Sigmoid colon (tissue), 4 donors: ENCODE data around the gene ITPR1.

Source experiments
- CTCF ChIP-seq, 4 experiments: fragments of 450-650 bp in 3 of 4; fragments of 200-600 bp in 1 of 4; IDR thresholded peaks; one replicate each; pipeline ENCODE4 v1.5.1; 2016 to 2019; ENCODE audit warnings: antibody characterized with exemption in 4 of 4, mild to moderate bottlenecking in 3 of 4, moderate library complexity in 2 of 4
- POLR2AphosphoS5 ChIP-seq, 4 donors: sonication (generic); formaldehyde crosslinking; IDR thresholded peaks; one replicate each; pipeline ENCODE4 v1.6.1; 2017; ENCODE audit warnings: antibody characterized with exemption in 4 of 4

GRCh38 chr3:4793311-4793710, 300.2 kb downstream of the ITPR1 start:
- TF ChIP-seq POLR2AphosphoS5 (IDR thresholded peaks at IDR 0.05): no peak
- no peak for TF ChIP-seq CTCF (IDR thresholded peaks at IDR 0.05)
